ENCODE data around the gene PLEKHB2.

GRCh38 chr2:131145040-131145439 lies 39.9 kb downstream of the PLEKHB2 start:
- TF ChIP-seq CTCF (IDR thresholded peaks at IDR 0.05; ENCODE audit: control extremely low read depth in 1 of 3, insufficient read depth in 1 of 3, low read depth in 1 of 3, low read length in 3 of 3), result no peak
- TF ChIP-seq EZH2 (IDR thresholded peaks at IDR 0.05; ENCODE audit: low read depth, low read length, severe bottlenecking), result no peak
- TF ChIP-seq POLR2A (IDR thresholded peaks at IDR 0.05; ENCODE audit: control extremely low read depth in 1 of 2, low read depth in 2 of 2, low read length in 2 of 2), result no peak
- no peak for TF ChIP-seq MAX (IDR thresholded peaks at IDR 0.05)
- TF ChIP-seq EP300 (IDR thresholded peaks at IDR 0.05; ENCODE audit: borderline replicate concordance in 1 of 2, low read depth in 2 of 2, low read length in 2 of 2), result no peak
- TF ChIP-seq GTF2F1 (IDR thresholded peaks at IDR 0.05; ENCODE audit: borderline replicate concordance, low read depth, low read length), result no peak
